A549 (cell line): ENCODE results near the gene ARID1B.

Experiments used
- CEBPB ChIP-seq, 2 experiments: fragments of >200 bp in 1 of 2; sonication (Bioruptor Twin) in 1 of 2; formaldehyde crosslinking in 1 of 2; IDR thresholded peaks; 2 replicates each; pipeline ENCODE4 v1.6.1; 2012 to 2016
- CHD2 ChIP-seq: fragments of 150-350 bp; IDR thresholded peaks from 2 replicates; pipeline ENCODE4 v1.6.1; 2014; ENCODE audit warnings: low read length; ENCODE audit not compliant: partially characterized antibody
- FOSL2 ChIP-seq, 2 experiments: fragments of 450-650 bp in 1 of 2; fragments of >200 bp in 1 of 2; sonication (Bioruptor Twin) in 1 of 2; formaldehyde crosslinking; IDR thresholded peaks; 2 replicates each; pipeline versions ENCODE4 v1.5.0 to v1.6.1; 2016 to 2020; ENCODE audit warnings: mild to moderate bottlenecking in 1 of 2, moderate library complexity in 1 of 2
- GATA3 ChIP-seq: IDR thresholded peaks from 2 replicates; pipeline ENCODE4 v1.6.1; 2012; ENCODE audit warnings: borderline replicate concordance
- JUN ChIP-seq, 2 experiments: fragments of >200 bp; sonication (Bioruptor Twin); formaldehyde crosslinking; IDR thresholded peaks; 2 replicates in 1 of 2; 3 replicates in 1 of 2; pipeline ENCODE4 v1.6.1; 2016 to 2017
- MAFK ChIP-seq: fragments of 450-650 bp; IDR thresholded peaks from 2 replicates; pipeline ENCODE4 v1.6.1; 2014; ENCODE audit not compliant: partially characterized antibody
- POLR2A ChIP-seq: IDR thresholded peaks from 2 replicates; pipeline ENCODE4 v1.6.1; 2012; ENCODE audit warnings: mild to moderate bottlenecking, low read length
- TFCP2L1 ChIP-seq: fragments of 250-450 bp; sonication (Bioruptor Pico); IDR thresholded peaks from 2 replicates; pipeline ENCODE4 v1.5.0; 2021; ENCODE audit warnings: mild to moderate bottlenecking
- ZC3H11A ChIP-seq: fragments of 450-650 bp; IDR thresholded peaks from 2 replicates; pipeline ENCODE4 v1.6.1; 2014; ENCODE audit warnings: antibody characterized with exemption, mild to moderate bottlenecking
- TF ChIP-seq, protein P1 (sequence below): fragments of >200 bp; sonication (Bioruptor Twin); formaldehyde crosslinking; IDR thresholded peaks from 3 replicates; pipeline ENCODE4 v1.5.1; 2016
- TF ChIP-seq, protein P2 (sequence below): fragments of 150-350 bp; IDR thresholded peaks from 2 replicates; pipeline ENCODE4 v1.6.1; 2014; ENCODE audit warnings: low read depth, mild to moderate bottlenecking, low read length
- TF ChIP-seq, protein P3 (sequence below): IDR thresholded peaks from 2 replicates; pipeline ENCODE4 v1.6.1; 2012
- TF ChIP-seq, protein P4 (sequence below): fragments of 200-600 bp; sonication (generic); IDR thresholded peaks from 2 replicates; pipeline ENCODE4 v1.6.1; 2016; ENCODE audit warnings: antibody characterized with exemption, mild to moderate bottlenecking, moderate library complexity
- TF ChIP-seq, protein P5 (sequence below): fragments of 450-650 bp; IDR thresholded peaks from 2 replicates; pipeline ENCODE4 v1.6.1; 2014; ENCODE audit warnings: antibody characterized with exemption

DNA sequence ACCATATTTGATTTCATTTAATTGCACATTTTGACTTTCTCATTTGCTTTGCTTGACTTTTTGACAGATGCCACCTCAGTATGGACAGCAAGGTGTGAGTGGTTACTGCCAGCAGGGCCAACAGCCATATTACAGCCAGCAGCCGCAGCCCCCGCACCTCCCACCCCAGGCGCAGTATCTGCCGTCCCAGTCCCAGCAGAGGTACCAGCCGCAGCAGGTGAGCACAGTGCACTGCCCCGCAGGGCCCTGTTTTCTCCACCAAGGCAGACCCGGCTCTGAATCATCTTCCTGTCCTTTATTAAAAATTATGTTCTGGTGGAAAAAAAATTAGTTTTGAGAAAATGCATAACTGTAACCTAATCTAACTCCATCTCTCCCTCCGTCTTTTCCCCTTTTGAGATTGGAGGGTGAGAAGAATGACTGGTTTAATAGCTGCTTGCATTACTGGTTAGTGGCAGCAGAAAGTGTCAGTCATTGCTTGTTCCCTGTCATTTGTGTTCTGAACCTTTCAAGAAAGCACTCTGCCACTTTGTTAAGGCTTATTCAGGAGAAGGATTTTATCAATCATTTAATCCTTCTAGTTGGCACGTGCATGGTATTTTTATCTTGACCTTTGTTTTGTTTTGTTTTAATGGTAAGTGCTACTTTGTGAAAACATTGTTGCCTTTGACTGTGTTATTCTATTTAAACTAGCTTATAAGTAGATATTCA is 124.3 kb downstream of the ARID1B start:
- TF ChIP-seq, protein P1, sequence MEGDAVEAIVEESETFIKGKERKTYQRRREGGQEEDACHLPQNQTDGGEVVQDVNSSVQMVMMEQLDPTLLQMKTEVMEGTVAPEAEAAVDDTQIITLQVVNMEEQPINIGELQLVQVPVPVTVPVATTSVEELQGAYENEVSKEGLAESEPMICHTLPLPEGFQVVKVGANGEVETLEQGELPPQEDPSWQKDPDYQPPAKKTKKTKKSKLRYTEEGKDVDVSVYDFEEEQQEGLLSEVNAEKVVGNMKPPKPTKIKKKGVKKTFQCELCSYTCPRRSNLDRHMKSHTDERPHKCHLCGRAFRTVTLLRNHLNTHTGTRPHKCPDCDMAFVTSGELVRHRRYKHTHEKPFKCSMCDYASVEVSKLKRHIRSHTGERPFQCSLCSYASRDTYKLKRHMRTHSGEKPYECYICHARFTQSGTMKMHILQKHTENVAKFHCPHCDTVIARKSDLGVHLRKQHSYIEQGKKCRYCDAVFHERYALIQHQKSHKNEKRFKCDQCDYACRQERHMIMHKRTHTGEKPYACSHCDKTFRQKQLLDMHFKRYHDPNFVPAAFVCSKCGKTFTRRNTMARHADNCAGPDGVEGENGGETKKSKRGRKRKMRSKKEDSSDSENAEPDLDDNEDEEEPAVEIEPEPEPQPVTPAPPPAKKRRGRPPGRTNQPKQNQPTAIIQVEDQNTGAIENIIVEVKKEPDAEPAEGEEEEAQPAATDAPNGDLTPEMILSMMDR, result no peak
- TF ChIP-seq, protein P2, sequence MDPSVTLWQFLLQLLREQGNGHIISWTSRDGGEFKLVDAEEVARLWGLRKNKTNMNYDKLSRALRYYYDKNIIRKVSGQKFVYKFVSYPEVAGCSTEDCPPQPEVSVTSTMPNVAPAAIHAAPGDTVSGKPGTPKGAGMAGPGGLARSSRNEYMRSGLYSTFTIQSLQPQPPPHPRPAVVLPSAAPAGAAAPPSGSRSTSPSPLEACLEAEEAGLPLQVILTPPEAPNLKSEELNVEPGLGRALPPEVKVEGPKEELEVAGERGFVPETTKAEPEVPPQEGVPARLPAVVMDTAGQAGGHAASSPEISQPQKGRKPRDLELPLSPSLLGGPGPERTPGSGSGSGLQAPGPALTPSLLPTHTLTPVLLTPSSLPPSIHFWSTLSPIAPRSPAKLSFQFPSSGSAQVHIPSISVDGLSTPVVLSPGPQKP, result no peak
- TF ChIP-seq JUN (IDR thresholded peaks at IDR 0.05) (no peak), CHD2 (no peak), POLR2A (no peak), TFCP2L1 (CRISPR knock-in tag) (no peak), MAFK (no peak), ZC3H11A (no peak), GATA3 (no peak), CEBPB (IDR thresholded peaks at IDR 0.05) (no peak), FOSL2 (IDR thresholded peaks at IDR 0.05) (no peak), FOSL2 (CRISPR knock-in tag; IDR thresholded peaks at IDR 0.05) (no peak)
- TF ChIP-seq, protein P3, sequence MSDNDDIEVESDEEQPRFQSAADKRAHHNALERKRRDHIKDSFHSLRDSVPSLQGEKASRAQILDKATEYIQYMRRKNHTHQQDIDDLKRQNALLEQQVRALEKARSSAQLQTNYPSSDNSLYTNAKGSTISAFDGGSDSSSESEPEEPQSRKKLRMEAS, result no peak
- TF ChIP-seq, protein P4, sequence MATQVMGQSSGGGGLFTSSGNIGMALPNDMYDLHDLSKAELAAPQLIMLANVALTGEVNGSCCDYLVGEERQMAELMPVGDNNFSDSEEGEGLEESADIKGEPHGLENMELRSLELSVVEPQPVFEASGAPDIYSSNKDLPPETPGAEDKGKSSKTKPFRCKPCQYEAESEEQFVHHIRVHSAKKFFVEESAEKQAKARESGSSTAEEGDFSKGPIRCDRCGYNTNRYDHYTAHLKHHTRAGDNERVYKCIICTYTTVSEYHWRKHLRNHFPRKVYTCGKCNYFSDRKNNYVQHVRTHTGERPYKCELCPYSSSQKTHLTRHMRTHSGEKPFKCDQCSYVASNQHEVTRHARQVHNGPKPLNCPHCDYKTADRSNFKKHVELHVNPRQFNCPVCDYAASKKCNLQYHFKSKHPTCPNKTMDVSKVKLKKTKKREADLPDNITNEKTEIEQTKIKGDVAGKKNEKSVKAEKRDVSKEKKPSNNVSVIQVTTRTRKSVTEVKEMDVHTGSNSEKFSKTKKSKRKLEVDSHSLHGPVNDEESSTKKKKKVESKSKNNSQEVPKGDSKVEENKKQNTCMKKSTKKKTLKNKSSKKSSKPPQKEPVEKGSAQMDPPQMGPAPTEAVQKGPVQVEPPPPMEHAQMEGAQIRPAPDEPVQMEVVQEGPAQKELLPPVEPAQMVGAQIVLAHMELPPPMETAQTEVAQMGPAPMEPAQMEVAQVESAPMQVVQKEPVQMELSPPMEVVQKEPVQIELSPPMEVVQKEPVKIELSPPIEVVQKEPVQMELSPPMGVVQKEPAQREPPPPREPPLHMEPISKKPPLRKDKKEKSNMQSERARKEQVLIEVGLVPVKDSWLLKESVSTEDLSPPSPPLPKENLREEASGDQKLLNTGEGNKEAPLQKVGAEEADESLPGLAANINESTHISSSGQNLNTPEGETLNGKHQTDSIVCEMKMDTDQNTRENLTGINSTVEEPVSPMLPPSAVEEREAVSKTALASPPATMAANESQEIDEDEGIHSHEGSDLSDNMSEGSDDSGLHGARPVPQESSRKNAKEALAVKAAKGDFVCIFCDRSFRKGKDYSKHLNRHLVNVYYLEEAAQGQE, result no peak
- TF ChIP-seq, protein P5, sequence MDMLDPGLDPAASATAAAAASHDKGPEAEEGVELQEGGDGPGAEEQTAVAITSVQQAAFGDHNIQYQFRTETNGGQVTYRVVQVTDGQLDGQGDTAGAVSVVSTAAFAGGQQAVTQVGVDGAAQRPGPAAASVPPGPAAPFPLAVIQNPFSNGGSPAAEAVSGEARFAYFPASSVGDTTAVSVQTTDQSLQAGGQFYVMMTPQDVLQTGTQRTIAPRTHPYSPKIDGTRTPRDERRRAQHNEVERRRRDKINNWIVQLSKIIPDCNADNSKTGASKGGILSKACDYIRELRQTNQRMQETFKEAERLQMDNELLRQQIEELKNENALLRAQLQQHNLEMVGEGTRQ, result no peak
